NCI-H2081 (cell line): Measurements from ENCODE around the gene BPIFB6.

Experiments
- DNase-seq, 2 experiments: peaks; one replicate each; lab custom pipeline; 2025; lab: John Stamatoyannopoulos, UW

Gene BPIFB6

DNA sequence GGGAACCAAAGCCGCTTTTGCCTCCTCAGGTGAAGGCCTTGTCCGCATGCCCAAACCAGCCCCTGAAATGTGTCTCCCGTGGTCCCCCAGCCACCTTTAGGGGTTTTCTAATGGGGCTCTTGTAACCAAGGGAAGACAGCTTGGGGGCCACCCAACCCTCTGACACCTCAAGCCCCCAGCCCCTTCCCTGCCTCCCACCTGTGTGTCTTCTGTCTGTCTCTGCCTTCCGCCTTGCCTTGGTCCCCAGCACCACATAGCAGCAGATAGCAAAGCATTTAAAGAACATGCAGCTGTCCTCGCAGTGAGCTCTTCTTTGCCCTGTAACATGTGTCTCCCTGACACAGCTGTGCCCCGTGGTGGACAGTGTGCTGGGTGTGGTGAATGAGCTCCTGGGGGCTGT lies 31.8 kb downstream of the BPIFB6 start:
- no peak for DNase-seq

DNA sequence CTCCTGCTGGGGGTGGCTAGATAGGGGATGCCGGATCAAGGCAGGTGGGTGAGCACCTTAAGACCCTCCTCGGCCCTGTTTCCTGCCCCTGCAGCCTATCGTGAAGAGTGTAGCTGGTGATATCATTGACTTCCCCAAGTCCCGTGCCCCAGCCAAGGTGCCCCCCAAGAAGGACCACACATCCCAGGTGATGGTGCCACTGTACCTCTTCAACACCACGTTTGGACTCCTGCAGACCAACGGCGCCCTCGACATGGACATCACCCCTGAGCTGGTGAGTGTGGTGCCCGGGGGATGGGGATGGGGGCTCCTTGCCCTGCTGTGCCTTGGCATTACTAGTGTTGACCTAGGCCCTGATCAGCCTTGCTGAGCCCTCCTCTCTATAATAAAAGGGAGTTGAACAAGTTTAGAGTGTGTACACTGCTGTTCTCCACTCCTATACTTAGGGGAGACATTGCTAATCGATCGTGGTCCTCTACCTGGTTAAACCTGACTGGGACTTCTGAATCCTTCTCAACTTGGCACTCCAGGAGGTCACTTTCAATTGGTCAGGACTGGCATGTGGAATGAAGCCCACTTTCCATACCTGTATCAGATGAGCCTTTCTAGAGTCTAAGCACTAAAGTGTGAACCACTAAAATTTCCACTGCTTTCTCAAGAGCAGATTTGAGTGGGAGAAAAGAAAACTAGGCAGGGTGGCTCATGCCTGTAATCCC lies 33.3 kb downstream of the BPIFB6 start:
- DNase-seq = no peak

DNA sequence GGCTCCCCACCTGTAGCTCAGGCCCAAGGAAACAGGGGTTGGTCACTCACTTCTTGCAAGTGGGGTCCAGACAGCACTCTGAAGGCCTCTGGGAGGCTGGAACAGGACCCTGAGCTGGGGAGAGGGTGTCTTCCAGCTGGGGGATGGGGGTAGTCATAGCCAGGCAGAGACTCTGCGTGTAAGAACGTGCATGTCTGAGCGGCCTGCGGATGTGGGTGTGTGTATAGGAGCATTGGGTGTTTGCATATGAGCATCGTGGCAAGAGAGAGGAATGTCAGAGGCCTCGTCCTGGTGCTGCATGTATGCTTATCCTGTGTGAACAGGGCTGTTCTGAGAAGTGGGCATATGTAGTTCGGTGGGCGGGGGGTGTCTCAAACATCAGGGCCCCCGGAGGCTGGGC lies 34.3 kb downstream of the BPIFB6 start:
- DNase-seq = no peak

DNA sequence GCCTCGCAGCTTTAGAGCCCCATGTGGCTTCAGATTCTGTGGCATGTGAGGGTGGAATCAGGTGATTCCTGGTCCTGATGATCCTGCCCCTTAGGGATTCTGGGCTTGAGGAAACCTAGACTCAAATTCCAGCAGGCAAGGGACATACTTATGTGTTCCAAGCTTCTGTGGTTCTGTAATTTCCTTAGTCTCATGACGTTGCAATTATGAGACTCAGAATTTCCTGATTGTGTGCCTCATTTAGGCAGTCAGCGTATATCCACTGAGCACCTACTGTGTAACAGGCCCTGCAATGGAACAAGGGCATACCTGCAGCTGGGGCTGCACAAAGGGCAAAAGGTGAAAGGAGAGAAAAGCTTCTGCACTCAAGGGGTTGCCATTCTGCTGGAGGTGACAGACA lies 36.4 kb downstream of the BPIFB6 start:
- no peak for DNase-seq

DNA sequence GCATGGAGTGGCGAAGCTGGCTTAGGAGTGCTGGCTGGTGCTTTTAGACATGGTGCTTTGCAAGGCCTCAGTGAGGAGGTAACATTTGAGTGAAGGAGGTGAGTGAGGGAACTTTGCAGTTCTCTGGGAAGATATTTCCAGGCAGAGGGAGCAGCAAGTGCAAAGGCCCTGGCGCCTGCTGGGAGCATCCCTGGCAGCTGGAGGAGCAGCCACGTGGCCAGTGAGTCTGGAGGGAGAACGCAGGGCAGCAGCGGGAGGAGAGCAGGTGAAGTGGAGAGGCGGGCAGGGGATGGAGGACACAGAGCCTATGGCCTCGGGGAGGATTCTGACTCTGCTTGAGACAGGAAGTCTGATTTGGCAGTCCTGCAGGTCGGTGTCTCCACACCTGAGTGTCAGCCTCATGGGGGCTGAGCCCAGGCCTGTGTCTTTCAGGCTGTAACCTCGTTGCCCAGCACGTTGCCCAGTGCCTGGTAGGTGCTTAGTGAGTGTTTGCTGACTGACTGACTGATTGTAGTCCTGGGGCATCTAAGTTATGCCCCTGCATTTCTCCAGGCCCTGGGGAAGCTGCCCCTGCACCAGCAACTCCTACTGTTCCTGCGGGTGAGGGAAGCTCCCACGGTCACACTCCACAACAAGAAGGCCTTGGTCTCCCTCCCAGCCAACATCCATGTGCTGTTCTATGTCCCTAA lies 36.9 kb downstream of the BPIFB6 start:
- no peak for DNase-seq

DNA sequence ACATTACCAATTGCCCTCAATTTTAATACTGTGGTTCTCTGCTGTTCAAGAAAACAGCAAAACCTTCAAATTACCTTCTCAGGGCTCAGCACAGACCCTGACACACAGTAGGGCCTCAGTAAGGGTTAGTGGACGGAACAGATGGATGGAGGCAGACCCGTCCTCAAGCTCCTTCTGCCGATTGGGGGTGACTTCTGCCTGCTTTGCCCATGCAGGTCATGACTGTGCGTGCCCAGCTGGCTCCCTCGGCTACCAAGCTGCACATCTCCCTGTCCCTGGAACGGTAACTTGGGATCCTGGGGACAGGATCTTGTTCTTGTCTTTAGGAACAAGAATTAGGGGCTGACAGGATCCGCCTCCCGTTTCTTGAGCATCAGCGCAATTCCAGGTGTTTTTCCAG lies 38.2 kb downstream of the BPIFB6 start:
- no peak for DNase-seq

DNA sequence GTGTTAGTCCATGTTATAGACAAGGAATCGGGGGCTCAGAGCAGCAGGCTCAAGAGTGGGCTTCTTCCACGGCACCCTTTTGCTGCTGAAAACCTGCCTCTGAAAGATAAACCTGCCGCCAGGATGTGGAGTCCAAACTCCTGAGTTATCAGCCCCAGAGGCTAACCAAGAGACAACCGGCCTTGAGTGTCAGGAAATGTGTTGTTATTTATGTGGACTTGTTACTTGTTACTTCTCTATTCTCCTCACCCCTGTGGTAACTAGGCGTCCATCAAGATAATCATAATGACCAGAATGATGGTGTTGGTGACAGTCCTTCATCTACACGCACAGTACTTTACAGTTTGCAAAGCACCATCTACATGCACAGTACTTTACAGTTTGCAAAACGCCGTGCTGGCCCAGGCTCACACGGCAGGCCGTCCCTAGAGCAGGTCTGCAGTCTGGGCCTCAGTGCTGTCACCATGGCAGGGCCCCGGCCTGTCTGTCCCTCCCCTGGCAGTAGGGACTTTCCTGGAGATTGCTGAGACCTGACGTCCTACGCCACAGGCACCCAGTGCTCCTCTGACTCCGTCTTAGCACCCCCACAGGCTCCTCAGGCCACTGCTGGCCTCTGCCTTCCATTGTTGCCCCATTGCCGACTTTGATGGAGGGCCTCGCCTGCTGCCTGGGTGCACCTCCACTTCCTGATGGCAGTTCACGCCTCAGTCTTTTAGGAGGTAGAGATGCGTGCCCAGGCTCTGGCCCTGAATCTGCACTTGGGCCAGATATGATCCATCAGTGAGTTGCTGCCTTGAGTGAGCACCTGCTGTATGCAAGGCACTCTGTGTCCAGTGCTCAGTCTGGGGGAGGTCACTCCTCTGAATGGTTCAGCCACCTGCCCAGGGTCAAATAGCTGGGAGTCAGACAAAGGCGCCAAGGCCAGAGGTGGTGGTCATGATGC lies 38.9 kb downstream of the BPIFB6 start:
- DNase-seq = no peak

DNA sequence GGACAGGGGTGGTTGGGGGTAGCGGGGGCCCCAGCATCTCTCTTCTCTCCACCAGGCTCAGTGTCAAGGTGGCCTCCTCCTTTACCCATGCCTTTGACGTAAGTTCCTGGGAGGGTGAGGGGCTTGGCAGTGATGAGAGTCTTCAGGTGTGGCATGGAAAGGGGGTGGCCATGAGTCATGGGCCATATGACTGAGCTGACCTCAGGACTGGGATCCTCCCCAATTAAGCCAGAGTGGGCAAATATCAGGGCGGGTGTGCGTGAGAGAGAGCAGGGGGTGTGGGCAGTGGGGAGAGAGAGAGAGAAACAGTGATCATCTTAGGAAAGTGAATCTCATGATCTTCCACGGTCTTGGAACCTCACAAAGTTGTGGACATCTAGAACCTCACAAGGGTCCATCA lies 39.8 kb downstream of the BPIFB6 start:
- no peak for DNase-seq

DNA sequence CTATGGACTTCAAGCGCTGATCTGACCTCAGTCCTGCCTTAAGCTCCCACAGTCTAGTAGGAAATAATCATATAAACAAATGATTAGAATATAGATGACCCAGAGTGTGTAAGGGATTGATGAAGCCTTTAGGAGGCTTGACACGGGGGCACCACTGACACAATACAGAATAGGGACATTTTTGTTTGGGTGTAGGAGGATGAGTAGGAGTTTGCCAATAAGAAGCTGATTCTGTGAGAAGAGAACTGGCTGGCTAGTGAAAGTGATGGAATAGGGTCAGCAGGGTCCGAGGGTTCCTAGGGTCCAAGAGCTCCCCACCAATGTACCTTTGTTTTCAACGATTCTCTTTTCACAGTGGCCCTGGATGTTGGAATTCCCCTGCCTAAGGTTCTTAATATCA lies 40.9 kb downstream of the BPIFB6 start:
- no peak for DNase-seq

DNA sequence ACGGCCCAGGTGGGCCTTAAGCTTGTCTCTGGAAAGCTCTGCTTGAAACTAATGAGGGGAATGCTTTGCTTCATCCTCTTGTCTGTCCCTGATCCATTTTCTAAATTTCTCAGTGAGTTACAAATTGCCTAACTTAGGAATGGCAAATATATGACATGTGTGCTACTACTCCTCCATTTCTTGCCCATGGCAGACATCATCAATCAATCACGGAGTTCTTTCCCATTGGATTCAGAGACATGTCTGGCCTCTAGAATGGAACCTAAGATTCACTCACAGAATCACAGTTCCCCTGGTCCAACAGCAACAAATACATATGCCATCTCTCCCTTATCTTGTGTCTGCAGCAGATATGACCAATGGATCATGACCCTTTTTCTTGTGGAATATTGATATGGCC lies 41.4 kb downstream of the BPIFB6 start:
- no peak for DNase-seq

DNA sequence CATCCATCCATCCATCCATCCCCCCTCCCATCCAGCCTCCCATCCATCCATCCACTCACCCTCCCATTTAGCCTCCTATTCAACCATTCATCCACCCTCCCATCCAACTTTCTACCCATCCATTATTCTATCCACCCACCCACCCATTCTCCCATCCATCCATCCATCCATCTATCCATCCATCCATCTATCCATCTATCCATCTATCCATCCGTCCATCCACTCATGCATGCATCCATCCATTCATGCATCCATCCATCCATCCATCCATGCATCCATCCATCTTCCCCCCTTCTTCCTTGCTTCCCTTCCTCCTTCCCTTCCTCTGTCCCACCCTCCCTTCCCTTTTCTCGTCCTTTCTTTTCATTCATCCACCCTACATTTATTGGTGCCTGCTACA lies 43.2 kb downstream of the BPIFB6 start:
- no peak for DNase-seq

DNA sequence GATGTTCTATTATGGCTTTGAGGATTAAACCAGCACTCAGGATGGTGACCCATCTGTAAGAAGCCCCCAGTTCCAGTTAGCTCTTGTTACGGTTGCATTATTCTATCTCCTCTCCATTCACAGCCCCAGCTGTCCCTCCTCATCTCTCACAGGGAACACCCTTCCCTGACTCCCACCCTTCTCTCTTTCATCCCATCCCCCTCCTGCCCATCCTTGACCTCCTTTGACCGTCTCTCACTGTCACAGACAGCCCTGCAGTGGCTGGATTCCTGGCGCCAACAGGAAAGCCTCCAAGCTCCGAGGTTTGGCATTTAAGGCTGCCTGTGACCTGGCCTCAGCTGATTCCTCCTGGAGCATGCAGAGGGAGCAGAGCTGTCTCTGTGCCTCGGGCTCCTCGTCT lies 43.8 kb downstream of the BPIFB6 start:
- DNase-seq = no peak

DNA sequence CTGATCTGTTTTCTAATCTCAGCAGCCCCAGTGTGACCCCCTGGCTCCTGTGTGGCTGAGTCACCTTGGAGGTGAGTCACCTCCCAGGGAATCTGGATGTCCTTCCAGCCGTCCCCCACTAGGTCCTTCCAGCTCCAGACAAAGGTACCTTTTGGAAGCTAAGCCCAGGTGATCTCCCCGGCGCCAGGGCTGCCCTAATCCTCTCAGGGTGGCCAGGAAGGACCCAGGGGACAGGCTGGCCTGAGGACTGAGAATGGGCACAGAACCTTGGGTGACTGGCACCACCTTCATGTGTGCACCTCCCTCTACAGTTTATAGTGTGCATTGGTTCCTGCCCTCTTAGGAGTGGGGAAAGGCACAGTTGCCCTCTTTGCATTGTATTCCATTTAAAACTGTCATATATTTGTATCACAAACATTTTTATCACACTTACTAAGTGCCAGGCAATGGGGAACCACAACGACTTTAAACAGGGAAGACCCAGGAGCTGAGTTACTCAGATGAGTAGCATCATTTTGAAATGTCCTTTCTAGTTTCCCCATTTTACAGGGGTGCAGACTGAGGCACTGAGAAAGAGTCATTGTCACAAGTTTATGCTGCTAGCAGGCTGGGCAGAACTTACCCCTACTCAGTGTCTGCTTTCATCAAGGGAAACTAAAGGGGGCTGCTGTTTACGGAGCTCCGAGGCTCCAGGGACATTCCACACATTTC lies 45.4 kb downstream of the BPIFB6 start:
- no peak for DNase-seq

DNA sequence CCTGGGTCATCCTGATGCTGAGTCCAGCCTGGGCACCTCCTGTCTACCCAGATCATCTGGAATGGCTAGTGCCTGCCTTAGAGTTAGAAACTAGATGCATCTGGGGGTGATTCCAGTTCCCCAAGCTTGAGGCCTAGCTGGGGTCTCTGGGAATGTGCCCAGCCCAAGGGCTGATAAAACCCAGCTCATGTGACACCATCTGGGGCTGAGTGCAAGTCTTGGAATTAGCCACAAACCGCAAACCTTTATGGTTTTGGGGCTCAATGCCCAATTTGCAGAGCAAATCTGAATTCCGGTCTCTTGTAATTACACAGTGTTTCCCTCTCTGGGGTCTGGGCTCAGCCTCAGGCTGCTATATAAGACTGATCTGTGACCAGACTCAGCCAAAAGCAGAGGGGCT lies 47.8 kb downstream of the BPIFB6 start, which contains the start of gene BPIFB4:
TSS of gene BPIFB4 (plus strand) at position 385 of the 400 bp plus-strand sequence. CDS start 1,884 bp downstream, outside the sequence.
- no peak for DNase-seq

DNA sequence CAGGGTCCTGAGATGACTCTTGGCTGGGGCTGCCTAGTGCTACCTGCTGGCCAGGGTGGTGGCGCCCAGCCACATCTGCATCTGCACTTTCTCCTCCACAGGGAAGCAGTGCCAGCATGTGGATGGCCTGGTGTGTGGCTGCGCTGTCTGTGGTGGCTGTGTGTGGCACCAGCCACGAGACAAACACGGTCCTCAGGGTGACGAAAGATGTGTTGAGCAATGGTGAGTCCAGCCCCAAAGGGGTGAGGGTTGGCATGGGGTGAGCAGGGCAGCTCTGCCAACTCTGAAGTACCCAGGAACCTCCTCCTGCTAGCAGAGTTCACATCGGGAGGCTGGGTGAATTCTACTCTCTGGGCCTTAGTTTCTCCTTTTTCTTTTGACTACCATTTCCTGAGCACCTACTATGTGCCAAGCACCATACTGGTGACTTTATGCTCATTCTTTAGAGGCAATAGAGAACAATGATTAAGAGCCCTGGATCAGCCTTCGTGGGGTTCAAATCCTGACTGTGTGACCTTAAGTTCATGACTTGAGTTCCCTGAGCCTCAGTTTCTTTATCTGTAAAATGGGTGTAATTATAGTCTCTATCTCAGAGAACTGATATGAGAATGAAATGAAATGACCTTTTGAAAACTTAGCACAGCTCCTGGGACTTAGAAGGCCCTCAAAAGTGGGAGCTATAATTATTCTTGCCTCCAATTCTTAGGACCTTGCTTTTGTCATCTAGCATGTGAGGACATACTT lies 50.1 kb downstream of the BPIFB6 start:
- no peak for DNase-seq

DNA sequence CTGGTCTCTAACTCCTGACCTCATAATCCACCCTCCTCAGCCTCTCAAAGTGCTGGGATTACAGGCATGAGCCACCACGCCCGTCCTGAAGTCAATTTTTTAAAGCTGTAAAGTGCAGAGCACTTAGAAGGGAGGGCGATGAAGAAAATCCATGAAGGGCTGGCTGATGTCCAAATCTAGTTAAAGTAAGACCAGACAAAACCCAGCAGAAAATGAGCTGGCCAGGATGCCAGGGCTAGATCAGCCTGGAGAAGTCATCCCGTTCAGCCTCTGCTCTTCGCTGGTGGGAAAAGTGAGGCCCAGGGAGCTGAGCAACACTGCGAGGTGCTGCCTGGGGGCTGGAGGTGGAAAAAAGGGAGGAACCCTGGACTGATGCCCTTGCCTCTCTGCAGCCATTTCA lies 51.1 kb downstream of the BPIFB6 start:
- no peak for DNase-seq

DNA sequence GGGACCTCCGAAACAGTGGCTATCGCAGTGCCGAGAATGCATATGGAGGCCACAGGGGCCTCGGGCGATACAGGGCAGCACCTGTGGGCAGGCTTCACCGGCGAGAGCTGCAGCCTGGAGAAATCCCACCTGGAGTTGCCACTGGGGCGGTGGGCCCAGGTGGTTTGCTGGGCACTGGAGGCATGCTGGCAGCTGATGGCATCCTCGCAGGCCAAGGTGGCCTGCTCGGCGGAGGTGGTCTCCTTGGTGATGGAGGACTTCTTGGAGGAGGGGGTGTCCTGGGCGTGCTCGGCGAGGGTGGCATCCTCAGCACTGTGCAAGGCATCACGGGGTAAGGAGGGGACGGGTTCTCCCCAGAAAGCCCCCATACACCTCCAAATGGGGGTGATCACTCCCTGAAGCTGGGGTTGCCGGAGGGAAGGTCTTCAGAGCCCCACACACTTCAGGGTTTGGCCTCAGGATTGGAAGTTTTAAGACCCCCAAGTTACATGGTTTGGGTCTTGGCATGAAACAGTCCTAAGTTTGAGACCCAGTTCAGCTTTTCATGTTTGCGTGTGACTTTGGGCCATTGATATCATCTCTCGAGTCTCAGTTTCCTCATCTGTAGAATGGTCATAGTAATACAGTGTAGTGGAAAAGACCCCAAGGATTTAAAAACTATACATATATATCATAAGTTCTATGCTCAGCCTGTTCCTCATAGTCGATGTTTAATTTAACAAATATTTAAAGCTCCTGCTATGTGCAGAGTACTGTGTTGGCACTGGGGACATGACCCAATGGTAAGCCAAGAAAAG lies 52.3 kb downstream of the BPIFB6 start:
- DNase-seq = no peak

DNA sequence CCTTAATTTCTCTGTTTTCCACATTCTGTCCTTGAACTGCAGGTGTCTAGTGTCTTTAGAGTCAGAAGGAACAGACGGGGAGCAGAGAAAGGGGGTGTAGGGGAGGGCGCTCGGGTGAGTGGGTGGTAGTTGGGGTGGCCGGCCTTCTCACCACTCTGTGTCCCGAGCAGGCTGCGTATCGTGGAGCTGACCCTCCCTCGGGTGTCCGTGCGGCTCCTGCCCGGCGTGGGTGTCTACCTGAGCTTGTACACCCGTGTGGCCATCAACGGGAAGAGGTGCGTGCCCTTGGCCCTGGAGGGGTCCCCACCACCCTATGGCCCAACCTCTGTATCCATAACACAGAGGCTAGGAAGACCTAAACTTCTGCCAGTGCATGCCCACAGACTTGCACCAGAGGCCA lies 53.3 kb downstream of the BPIFB6 start:
- no peak for DNase-seq

DNA sequence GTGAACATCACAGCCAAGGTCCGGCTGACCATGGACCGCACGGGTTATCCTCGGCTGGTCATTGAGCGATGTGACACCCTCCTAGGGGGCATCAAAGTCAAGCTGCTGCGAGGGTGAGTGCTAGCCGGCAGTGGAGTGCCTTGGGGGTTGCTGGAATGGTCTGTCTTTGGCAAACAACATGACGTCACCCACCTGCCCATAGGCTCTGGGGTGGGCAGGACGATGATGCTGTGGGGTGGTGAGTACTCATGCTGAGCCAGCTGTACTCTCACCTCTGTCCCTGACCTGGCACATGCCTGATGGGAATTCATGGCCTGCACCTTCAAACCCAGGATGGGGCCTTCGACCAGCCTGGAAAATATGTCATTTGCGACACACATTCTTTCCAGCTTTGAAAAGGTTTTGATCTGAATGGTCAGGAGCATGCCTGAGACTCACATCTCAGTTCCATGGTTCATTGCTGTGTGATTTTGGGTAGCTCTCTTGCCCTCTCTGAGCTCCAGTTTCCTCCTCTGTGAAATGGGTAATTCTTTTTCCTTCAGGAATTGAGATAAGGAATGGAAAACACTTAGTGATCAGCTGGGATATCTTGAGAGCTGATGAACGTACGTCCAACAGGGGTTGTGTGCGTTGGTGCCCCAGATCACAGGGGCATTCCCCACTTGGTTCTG lies 54.7 kb downstream of the BPIFB6 start:
- no peak for DNase-seq

DNA sequence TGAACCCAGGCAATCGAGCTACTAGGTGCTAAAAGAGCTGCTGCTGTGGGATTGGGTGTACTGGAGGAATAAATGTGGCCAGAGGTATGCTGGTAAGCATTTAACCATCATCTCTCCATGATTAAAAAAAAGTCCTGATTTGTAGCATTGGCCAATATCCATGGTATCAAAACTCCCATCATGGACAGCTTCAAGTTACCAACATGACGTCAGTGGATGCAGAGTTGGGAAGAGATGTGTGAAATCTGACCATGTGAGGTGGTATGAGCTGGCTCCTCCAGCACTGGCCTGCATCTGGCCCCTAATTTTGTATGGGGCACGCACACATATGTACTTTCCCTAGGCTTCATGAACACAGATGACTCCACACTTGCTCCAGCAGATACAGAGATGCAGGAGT lies 59.7 kb downstream of the BPIFB6 start:
- DNase-seq = no peak
